ENCODE measurements around the gene ZNF684. TPM values are rescaled to one million over a fixed set of nuclear protein-coding genes. Genes with fewer than 3 reads are reported as not detected.
A peak's percentile ranks its signal among the peaks of the same experiment; 100 is the strongest.

Gene ZNF684
- total and polyA plus RNA-seq, 9 of the 15 experiments (the other 6 are each of a cell fraction or from before 2014, with no cell fraction given): 4.8 to 8.8 (median 5.5) TPM

DNA sequence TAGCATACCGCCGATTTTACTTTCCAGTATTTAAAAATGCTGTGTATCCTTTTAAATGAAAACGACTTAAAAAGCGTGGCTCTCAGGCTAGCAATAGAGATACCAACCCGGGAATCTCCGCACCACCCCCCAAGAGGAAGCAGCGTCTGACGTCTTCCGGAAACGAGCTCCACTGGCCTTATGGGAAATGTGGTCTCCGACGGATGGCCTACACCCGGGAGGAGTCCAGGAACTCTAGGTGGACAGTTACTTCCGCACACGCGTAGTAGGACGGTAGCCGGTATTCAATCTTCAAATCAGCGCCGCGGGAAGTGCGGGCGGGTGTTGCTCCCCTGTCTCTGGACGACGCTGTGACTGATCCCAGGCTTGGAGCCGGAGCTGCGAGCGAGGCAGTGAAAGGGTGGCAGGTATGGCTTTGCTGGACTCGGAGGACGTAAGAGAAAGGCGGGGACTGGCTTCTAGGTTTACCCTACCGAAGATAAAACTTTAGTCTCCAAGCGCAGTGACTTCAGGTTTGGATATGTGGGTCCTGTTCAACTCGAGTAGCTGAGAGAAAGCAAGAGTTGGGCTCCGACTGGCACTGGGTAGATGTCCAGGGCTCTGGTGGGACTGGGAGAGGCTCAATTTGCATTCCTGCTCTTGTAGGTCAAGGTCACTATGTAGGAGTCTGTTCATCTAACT is at the start of gene ZNF684 (continued):
- peak; percentile 63 for TF ChIP-seq EP400 (IDR thresholded peaks at IDR 0.05)
- no peak for TF ChIP-seq ZNF239 (CRISPR knock-in tag; IDR thresholded peaks at IDR 0.05)
- TF ChIP-seq, protein P1, sequence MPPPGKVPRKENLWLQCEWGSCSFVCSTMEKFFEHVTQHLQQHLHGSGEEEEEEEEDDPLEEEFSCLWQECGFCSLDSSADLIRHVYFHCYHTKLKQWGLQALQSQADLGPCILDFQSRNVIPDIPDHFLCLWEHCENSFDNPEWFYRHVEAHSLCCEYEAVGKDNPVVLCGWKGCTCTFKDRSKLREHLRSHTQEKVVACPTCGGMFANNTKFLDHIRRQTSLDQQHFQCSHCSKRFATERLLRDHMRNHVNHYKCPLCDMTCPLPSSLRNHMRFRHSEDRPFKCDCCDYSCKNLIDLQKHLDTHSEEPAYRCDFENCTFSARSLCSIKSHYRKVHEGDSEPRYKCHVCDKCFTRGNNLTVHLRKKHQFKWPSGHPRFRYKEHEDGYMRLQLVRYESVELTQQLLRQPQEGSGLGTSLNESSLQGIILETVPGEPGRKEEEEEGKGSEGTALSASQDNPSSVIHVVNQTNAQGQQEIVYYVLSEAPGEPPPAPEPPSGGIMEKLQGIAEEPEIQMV (tag; conservative IDR thresholded peaks at IDR 0.05; ENCODE audit: low read depth): no peak
- TF ChIP-seq RBBP5 (IDR thresholded peaks at IDR 0.05; ENCODE audit: borderline replicate concordance, insufficient read depth, low read length, poor library complexity, severe bottlenecking): peak; percentile 74
- TF ChIP-seq GATAD2A (IDR thresholded peaks at IDR 0.05): no peak
- TF ChIP-seq HDGF (IDR thresholded peaks at IDR 0.05): no peak
- TF ChIP-seq, protein P2, sequence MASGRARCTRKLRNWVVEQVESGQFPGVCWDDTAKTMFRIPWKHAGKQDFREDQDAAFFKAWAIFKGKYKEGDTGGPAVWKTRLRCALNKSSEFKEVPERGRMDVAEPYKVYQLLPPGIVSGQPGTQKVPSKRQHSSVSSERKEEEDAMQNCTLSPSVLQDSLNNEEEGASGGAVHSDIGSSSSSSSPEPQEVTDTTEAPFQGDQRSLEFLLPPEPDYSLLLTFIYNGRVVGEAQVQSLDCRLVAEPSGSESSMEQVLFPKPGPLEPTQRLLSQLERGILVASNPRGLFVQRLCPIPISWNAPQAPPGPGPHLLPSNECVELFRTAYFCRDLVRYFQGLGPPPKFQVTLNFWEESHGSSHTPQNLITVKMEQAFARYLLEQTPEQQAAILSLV (tag; IDR thresholded peaks at IDR 0.05): no peak
- peak; percentile 97 for TF ChIP-seq ELF1 (tag; IDR thresholded peaks at IDR 0.05)
- no peak for TF ChIP-seq PHF21A (IDR thresholded peaks at IDR 0.05; ENCODE audit: borderline replicate concordance, low read depth)
- TF ChIP-seq HDAC2 (IDR thresholded peaks at IDR 0.05): 0 out of 2 replicates have a peak, but pooled peaks have one; percentile 34
- no peak for TF ChIP-seq ZZZ3 (IDR thresholded peaks at IDR 0.05)
- TF ChIP-seq, protein P3, sequence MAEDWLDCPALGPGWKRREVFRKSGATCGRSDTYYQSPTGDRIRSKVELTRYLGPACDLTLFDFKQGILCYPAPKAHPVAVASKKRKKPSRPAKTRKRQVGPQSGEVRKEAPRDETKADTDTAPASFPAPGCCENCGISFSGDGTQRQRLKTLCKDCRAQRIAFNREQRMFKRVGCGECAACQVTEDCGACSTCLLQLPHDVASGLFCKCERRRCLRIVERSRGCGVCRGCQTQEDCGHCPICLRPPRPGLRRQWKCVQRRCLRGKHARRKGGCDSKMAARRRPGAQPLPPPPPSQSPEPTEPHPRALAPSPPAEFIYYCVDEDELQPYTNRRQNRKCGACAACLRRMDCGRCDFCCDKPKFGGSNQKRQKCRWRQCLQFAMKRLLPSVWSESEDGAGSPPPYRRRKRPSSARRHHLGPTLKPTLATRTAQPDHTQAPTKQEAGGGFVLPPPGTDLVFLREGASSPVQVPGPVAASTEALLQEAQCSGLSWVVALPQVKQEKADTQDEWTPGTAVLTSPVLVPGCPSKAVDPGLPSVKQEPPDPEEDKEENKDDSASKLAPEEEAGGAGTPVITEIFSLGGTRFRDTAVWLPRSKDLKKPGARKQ (CRISPR knock-in tag; IDR thresholded peaks at IDR 0.05): no peak
- no peak for TF ChIP-seq ZNF140 (CRISPR knock-in tag; IDR thresholded peaks at IDR 0.05)
- TF ChIP-seq MED1 (CRISPR knock-in tag; IDR thresholded peaks at IDR 0.05; ENCODE audit: borderline replicate concordance): no peak
- no peak; the same call in none of the 2 replicates for TF ChIP-seq LCOR (CRISPR knock-in tag; IDR thresholded peaks at IDR 0.05)
- TF ChIP-seq, protein P4, sequence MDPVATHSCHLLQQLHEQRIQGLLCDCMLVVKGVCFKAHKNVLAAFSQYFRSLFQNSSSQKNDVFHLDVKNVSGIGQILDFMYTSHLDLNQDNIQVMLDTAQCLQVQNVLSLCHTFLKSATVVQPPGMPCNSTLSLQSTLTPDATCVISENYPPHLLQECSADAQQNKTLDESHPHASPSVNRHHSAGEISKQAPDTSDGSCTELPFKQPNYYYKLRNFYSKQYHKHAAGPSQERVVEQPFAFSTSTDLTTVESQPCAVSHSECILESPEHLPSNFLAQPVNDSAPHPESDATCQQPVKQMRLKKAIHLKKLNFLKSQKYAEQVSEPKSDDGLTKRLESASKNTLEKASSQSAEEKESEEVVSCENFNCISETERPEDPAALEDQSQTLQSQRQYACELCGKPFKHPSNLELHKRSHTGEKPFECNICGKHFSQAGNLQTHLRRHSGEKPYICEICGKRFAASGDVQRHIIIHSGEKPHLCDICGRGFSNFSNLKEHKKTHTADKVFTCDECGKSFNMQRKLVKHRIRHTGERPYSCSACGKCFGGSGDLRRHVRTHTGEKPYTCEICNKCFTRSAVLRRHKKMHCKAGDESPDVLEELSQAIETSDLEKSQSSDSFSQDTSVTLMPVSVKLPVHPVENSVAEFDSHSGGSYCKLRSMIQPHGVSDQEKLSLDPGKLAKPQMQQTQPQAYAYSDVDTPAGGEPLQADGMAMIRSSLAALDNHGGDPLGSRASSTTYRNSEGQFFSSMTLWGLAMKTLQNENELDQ (CRISPR knock-in tag; IDR thresholded peaks at IDR 0.05; ENCODE audit: borderline replicate concordance): no peak
- TF ChIP-seq, protein P5, sequence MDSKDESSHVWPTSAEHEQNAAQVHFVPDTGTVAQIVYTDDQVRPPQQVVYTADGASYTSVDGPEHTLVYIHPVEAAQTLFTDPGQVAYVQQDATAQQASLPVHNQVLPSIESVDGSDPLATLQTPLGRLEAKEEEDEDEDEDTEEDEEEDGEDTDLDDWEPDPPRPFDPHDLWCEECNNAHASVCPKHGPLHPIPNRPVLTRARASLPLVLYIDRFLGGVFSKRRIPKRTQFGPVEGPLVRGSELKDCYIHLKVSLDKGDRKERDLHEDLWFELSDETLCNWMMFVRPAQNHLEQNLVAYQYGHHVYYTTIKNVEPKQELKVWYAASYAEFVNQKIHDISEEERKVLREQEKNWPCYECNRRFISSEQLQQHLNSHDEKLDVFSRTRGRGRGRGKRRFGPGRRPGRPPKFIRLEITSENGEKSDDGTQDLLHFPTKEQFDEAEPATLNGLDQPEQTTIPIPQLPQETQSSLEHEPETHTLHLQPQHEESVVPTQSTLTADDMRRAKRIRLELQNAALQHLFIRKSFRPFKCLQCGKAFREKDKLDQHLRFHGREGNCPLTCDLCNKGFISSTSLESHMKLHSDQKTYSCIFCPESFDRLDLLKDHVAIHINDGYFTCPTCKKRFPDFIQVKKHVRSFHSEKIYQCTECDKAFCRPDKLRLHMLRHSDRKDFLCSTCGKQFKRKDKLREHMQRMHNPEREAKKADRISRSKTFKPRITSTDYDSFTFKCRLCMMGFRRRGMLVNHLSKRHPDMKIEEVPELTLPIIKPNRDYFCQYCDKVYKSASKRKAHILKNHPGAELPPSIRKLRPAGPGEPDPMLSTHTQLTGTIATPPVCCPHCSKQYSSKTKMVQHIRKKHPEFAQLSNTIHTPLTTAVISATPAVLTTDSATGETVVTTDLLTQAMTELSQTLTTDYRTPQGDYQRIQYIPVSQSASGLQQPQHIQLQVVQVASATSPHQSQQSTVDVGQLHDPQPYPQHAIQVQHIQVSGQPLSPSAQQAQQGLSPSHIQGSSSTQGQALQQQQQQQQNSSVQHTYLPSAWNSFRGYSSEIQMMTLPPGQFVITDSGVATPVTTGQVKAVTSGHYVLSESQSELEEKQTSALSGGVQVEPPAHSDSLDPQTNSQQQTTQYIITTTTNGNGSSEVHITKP (IDR thresholded peaks at IDR 0.05; ENCODE audit: partially characterized antibody): peak; percentile 45
- no peak for TF ChIP-seq CBX5 (IDR thresholded peaks at IDR 0.05; ENCODE audit: borderline replicate concordance, low read depth)

Measured in K562 (cell line).